Ishikawa (cell line): ENCODE data around the gene SCN10A.

Source experiments
- CEBPB ChIP-seq: IDR thresholded peaks from 2 replicates; pipeline ENCODE4 v1.6.1; 2012
- CREB1 ChIP-seq: IDR thresholded peaks from 2 replicates; pipeline ENCODE4 v1.6.1; 2012; ENCODE audit warnings: low read depth
- EGR1 ChIP-seq: IDR thresholded peaks from 2 replicates; pipeline ENCODE4 v1.6.1; 2012
- EP300 ChIP-seq: IDR thresholded peaks from 2 replicates; pipeline ENCODE4 v1.6.1; 2012; ENCODE audit warnings: borderline replicate concordance
- FOXM1 ChIP-seq: IDR thresholded peaks from 2 replicates; pipeline ENCODE4 v1.6.1; 2012; ENCODE audit warnings: low read depth, borderline replicate concordance
- NFIC ChIP-seq: IDR thresholded peaks from 2 replicates; pipeline ENCODE4 v1.6.1; 2012
- RAD21 ChIP-seq: IDR thresholded peaks from 2 replicates; pipeline ENCODE4 v1.6.1; 2012; ENCODE audit warnings: low read depth
- REST ChIP-seq: IDR thresholded peaks from 2 replicates; pipeline ENCODE4 v1.6.1; 2012; ENCODE audit warnings: low read depth, mild to moderate bottlenecking
- TAF1 ChIP-seq: IDR thresholded peaks from 2 replicates; pipeline ENCODE4 v1.6.1; 2012; ENCODE audit warnings: low read depth, mild to moderate bottlenecking
- TCF12 ChIP-seq: IDR thresholded peaks from 2 replicates; pipeline ENCODE4 v1.6.1; 2012; ENCODE audit warnings: low read depth
- TEAD4 ChIP-seq: IDR thresholded peaks from 2 replicates; pipeline ENCODE4 v1.6.1; 2012
- YY1 ChIP-seq: IDR thresholded peaks from 2 replicates; pipeline ENCODE4 v1.6.1; 2012; ENCODE audit warnings: low read depth
- ZBTB7A ChIP-seq: IDR thresholded peaks from 2 replicates; pipeline ENCODE4 v1.6.1; 2012; ENCODE audit warnings: low read depth
- TF ChIP-seq, protein P1 (sequence below): IDR thresholded peaks from 2 replicates; pipeline ENCODE4 v1.6.1; 2012
- TF ChIP-seq, protein P2 (sequence below): IDR thresholded peaks from 2 replicates; pipeline ENCODE4 v1.6.1; 2012

The SCN10A gene

GRCh38 chr3:38702231-38702630 is 113.8 kb downstream of the SCN10A start:
- TF ChIP-seq REST (no peak), EP300 (no peak), FOXM1 (no peak), TCF12 (no peak), RAD21 (no peak), TEAD4 (no peak), EGR1 (no peak), CREB1 (no peak)
- TF ChIP-seq, protein P1, sequence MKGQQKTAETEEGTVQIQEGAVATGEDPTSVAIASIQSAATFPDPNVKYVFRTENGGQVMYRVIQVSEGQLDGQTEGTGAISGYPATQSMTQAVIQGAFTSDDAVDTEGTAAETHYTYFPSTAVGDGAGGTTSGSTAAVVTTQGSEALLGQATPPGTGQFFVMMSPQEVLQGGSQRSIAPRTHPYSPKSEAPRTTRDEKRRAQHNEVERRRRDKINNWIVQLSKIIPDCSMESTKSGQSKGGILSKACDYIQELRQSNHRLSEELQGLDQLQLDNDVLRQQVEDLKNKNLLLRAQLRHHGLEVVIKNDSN: no peak

DNA sequence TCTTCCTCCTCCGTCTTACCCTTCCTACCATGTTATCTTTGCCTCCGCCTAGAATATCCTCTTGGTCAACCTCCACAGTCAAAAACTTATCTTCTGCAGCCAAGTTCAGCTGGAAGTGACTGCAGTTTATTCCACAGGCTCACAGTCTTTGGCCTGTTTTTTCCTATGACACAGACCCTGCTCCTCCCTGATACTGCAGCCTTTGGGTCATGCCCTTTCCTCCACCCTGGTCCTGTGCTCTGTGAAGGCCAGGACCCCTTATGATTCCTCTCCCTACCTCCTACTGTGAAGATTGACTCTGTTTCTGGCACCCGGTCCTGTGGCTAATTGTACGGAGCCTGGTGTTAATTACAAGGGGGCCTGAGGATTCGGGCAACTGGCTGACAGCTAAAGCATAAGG is 117.3 kb downstream of the SCN10A start:
- TF ChIP-seq CEBPB (no peak), EGR1 (no peak), ZBTB7A (no peak), NFIC (no peak)

GRCh38 chr3:38698061-38698460 is 118.0 kb downstream of the SCN10A start:
- no peak for TF ChIP-seq EP300
- no peak for TF ChIP-seq TCF12
- TF ChIP-seq, protein P2, sequence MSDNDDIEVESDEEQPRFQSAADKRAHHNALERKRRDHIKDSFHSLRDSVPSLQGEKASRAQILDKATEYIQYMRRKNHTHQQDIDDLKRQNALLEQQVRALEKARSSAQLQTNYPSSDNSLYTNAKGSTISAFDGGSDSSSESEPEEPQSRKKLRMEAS: no peak
- no peak for TF ChIP-seq CREB1
- no peak for TF ChIP-seq EGR1
- TF ChIP-seq CEBPB: no peak
- TF ChIP-seq REST: no peak
- TF ChIP-seq TAF1: no peak
- TF ChIP-seq YY1: no peak
- TF ChIP-seq NFIC: no peak
- no peak for TF ChIP-seq RAD21
- TF ChIP-seq FOXM1: no peak
- TF ChIP-seq ZBTB7A: no peak
- no peak for TF ChIP-seq TEAD4
- TF ChIP-seq, protein P1: no peak

DNA sequence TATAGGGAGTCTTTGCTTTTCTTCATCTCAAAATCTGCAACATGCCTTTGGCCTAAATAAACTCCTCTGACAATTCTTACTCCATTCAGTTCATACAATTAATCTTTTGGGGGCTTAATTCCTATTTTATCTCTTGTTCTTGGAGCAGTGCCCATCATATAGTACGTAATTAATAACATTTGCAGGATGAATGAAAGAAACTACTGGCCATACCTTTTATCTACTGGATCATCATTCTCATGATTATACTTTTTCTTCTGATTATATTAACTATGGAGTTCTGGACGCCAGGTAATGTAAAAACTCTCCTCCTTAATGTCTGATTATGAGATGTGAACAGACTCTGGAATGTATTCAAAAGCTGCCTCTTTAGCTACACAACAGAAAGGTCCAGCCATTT is 120.0 kb downstream of the SCN10A start:
- TF ChIP-seq ZBTB7A: no peak
- no peak for TF ChIP-seq CREB1
- no peak for TF ChIP-seq EGR1
- TF ChIP-seq, protein P1: no peak
- no peak for TF ChIP-seq CEBPB
- TF ChIP-seq, protein P2: no peak

GRCh38 chr3:38690185-38690584 is 125.8 kb downstream of the SCN10A start:
- no peak for TF ChIP-seq CEBPB
- TF ChIP-seq, protein P2: no peak

DNA sequence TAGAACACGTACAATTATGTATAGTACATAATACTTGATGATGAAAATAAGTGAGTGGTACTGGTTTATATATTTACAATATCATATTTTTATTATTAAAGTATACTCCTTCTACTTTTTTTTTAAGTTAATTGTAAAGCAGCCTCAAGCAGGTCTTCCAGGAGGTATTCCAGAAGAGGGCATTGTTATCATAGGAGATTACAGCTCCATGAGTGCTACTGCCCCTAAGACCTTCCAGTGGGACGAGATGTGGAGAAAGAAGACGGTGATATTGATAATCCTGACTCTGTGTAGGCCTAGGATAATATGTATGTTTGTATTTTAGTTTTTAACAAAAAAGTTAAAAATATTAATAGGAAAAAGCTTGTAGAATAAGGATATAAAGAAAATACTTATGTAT is 126.2 kb downstream of the SCN10A start:
- TF ChIP-seq NFIC (no peak), YY1 (no peak), REST (no peak), TCF12 (no peak), EP300 (no peak), TAF1 (no peak), CEBPB (no peak), EGR1 (no peak)
- TF ChIP-seq, protein P1: no peak
- TF ChIP-seq, protein P2: no peak
